GM23338 (cell line): ENCODE measurements around the gene PLEKHG5. TPM values are rescaled to one million over a fixed set of nuclear protein-coding genes. Genes with fewer than 3 reads are reported as not detected.

Experiments
- ATAC-seq: fragments of 200-7000 bp; cut with Tn5 transposase; 3 replicates; pipeline ENCODE4 v1.9.1; 2020
- DNase-seq: peaks from one replicate; pipeline ENCODE4 v3.0.0-alpha.2; 2015; ENCODE audit warnings: low spot score
- H2AFZ ChIP-seq: fragments of 200-600 bp; sonication (generic); 2 replicates; pipeline ENCODE4 v1.8.0; 2016; ENCODE audit warnings: antibody characterized with exemption, mild to moderate bottlenecking, moderate library complexity
- H3F3A ChIP-seq: fragments of 200-600 bp; sonication (generic); replicated peaks from 2 replicates; pipeline ENCODE4 v1.8.0; 2017; ENCODE audit warnings: antibody characterized with exemption, mixed run types, low read depth
- H3K27ac ChIP-seq: fragments of 200-600 bp; sonication (generic); 2 replicates; pipeline ENCODE4 v1.6.1; 2016; ENCODE audit warnings: low read depth
- H3K27me3 ChIP-seq: fragments of 200-600 bp; sonication (generic); 2 replicates; pipeline ENCODE4 v1.8.0; 2016; ENCODE audit warnings: mild to moderate bottlenecking, mixed run types, moderate library complexity; ENCODE audit not compliant: insufficient read depth
- H3K36me3 ChIP-seq: fragments of 200-600 bp; sonication (generic); 2 replicates; pipeline ENCODE4 v1.8.0; 2016; ENCODE audit warnings: mild to moderate bottlenecking; ENCODE audit not compliant: insufficient read depth
- H3K4me1 ChIP-seq: fragments of 200-600 bp; sonication (generic); 2 replicates; pipeline ENCODE4 v1.8.0; 2016; ENCODE audit warnings: mild to moderate bottlenecking, moderate library complexity; ENCODE audit not compliant: insufficient read depth
- H3K4me2 ChIP-seq: fragments of 200-600 bp; sonication (generic); 2 replicates; pipeline ENCODE4 v1.7.1; 2017; ENCODE audit warnings: mixed run types
- H3K4me3 ChIP-seq: fragments of 200-600 bp; sonication (generic); 2 replicates; pipeline ENCODE4 v1.6.1; 2016; ENCODE audit warnings: mixed run types
- H3K79me2 ChIP-seq: fragments of 200-600 bp; sonication (generic); replicated peaks from 2 replicates; pipeline ENCODE4 v1.8.0; 2017; ENCODE audit warnings: mild to moderate bottlenecking; ENCODE audit not compliant: insufficient read depth
- H3K9me2 ChIP-seq: fragments of 200-600 bp; sonication (generic); 2 replicates; pipeline ENCODE4 v1.8.0; 2017; ENCODE audit not compliant: insufficient read depth
- H4K20me1 ChIP-seq: fragments of 200-600 bp; sonication (generic); replicated peaks from 2 replicates; pipeline ENCODE4 v1.8.0; 2017; ENCODE audit warnings: mild to moderate bottlenecking; ENCODE audit not compliant: insufficient read depth
- H3K27ac Mint-ChIP-seq: 2 replicates; pipeline ENCODE4 v1.8.0; 2020; ENCODE audit warnings: inconsistent platforms, mild to moderate bottlenecking, moderate library complexity, mixed read lengths
- H3K27me3 Mint-ChIP-seq: 3 replicates; pipeline ENCODE4 v1.8.0; 2022; ENCODE audit warnings: low read depth, mild to moderate bottlenecking, moderate library complexity, mixed read lengths, inconsistent platforms; ENCODE audit not compliant: insufficient read depth, poor library complexity
- H3K36me3 Mint-ChIP-seq: 3 replicates; pipeline ENCODE4 v1.8.0; 2021; ENCODE audit warnings: low read depth, mild to moderate bottlenecking, inconsistent platforms, moderate library complexity, mixed read lengths
- H3K4me1 Mint-ChIP-seq: 3 replicates; pipeline ENCODE4 v1.8.0; 2020; ENCODE audit warnings: mild to moderate bottlenecking, inconsistent platforms, mixed read lengths
- H3K4me3 Mint-ChIP-seq: 3 replicates; pipeline ENCODE4 v1.8.0; 2021; ENCODE audit warnings: moderate library complexity, mild to moderate bottlenecking, inconsistent platforms, mixed read lengths
- H3K9me3 Mint-ChIP-seq: 3 replicates; pipeline ENCODE4 v1.8.0; 2020; ENCODE audit warnings: moderate library complexity, mild to moderate bottlenecking, inconsistent platforms, mixed read lengths
- CREB1 ChIP-seq: fragments of 250-450 bp; sonication (Bioruptor Pico); IDR thresholded peaks from 2 replicates; pipeline ENCODE4 v1.5.0; 2020; ENCODE audit warnings: low read depth, mild to moderate bottlenecking, moderate library complexity
- CTCF ChIP-seq, 2 experiments: fragments of 200-600 bp in 1 of 2; sonication (generic) in 1 of 2; conservative IDR thresholded peaks; 2 replicates each; pipeline versions ENCODE4 v1.5.1 to v1.6.1; 2016 to 2017; ENCODE audit warnings: antibody characterized with exemption in 2 of 2, low read depth in 2 of 2, mild to moderate bottlenecking in 2 of 2, moderate library complexity in 1 of 2
- ETS1 ChIP-seq: IDR thresholded peaks from 2 replicates; pipeline ENCODE4 v1.6.1; 2016; ENCODE audit warnings: antibody characterized with exemption
- EZH2phosphoT487 ChIP-seq: fragments of 200-600 bp; sonication (generic); IDR thresholded peaks from one replicate; pipeline ENCODE4 v1.8.1; 2018; ENCODE audit warnings: antibody characterized with exemption; ENCODE audit not compliant: unreplicated experiment
- polyA plus RNA-seq: library from polyadenylated mRNA; unstranded; fragments of >200 nt; fragmentation: Nextera tagmentation; extraction: Ambion mirVana; gene quantifications from 2 replicates; pipeline ENCODE4 v1.2.1, GENCODE V29; 2016
- total RNA-seq: library from RNA; depleted of rRNA; stranded (reverse); fragments of >200 nt; shearing (Covaris generic); gene quantifications from 2 replicates; pipeline ENCODE4 v1.2.3, GENCODE V29; 2014

Gene PLEKHG5
- total and polyA plus RNA-seq, 2 experiments from 2014 or later = 9.0 to 26.4 TPM

GRCh38 chr1:6502000-6502891, 10.8 kb upstream of the PLEKHG5 start:
- H2AFZ ChIP-seq = no peak overlapping the region
- H3K9me2 ChIP-seq = no peaks in the 10 kb centered on the region
- Mint-ChIP-seq H3K27me3 (peaks cover 23% of the 10 kb centered on the region), H3K4me1 (peaks cover 7% of the 10 kb centered on the region), H3K4me3 (no peak overlapping the region), H3K36me3 (no peaks in the 10 kb centered on the region), H3K9me3 (no peaks in the 10 kb centered on the region), H3K27ac (no peak overlapping the region)
- no peaks in the 10 kb centered on the region for H4K20me1 ChIP-seq
- no peak for DNase-seq
- no peak for ATAC-seq
- H3K4me3 ChIP-seq = no peak overlapping the region
- peaks cover 16% of the 10 kb centered on the region for H3K27me3 ChIP-seq
- no peaks in the 10 kb centered on the region for H3K79me2 ChIP-seq
- H3K36me3 ChIP-seq = no peaks in the 10 kb centered on the region
- H3K4me2 ChIP-seq = no peak overlapping the region
- no peak for TF ChIP-seq ETS1
- TF ChIP-seq CREB1 (CRISPR knock-in tag) = no peak
- no peak for TF ChIP-seq EZH2phosphoT487
- no peaks in the 10 kb centered on the region for H3K4me1 ChIP-seq
- H3F3A ChIP-seq = no peaks in the 10 kb centered on the region
- no peak overlapping the region for H3K27ac ChIP-seq

- peaks cover 4% of the 10 kb centered on the region for H3K4me1 ChIP-seq
- no peak overlapping the region for H3K27ac ChIP-seq
- H3K27me3 ChIP-seq = peaks cover 22% of the 10 kb centered on the region
- no peak for DNase-seq
- peaks cover 8% of the 10 kb centered on the region for H3K4me1 Mint-ChIP-seq
- 0 out of 2 replicates have a peak, but pooled peaks cover 2% of the 10 kb centered on the region for H3F3A ChIP-seq
- H2AFZ ChIP-seq = no peak overlapping the region
- H3K27ac Mint-ChIP-seq = no peak overlapping the region
- H3K79me2 ChIP-seq = no peaks in the 10 kb centered on the region
- no peak overlapping the region for H3K4me3 ChIP-seq
- no peaks in the 10 kb centered on the region for H3K36me3 ChIP-seq
- no peak overlapping the region for H3K4me3 Mint-ChIP-seq
- H3K9me2 ChIP-seq = no peaks in the 10 kb centered on the region
- no peaks in the 10 kb centered on the region for H4K20me1 ChIP-seq
- no peak for ATAC-seq
- TF ChIP-seq CTCF (conservative IDR thresholded peaks at IDR 0.05; ENCODE audit: low read depth in 2 of 2) (peak in 1 of 2 experiments; percentile 22; a peak in 1 of 4 replicates), CREB1 (CRISPR knock-in tag) (no peak)
- no peak overlapping the region for H3K4me2 ChIP-seq
- peaks cover 28% of the 10 kb centered on the region for H3K27me3 Mint-ChIP-seq
- no peaks in the 10 kb centered on the region for H3K36me3 Mint-ChIP-seq
- H3K9me3 Mint-ChIP-seq = no peaks in the 10 kb centered on the region
Measured at GRCh38 chr1:6501279-6501813, 9.9 kb upstream of the PLEKHG5 start.
